A673 (cell line): Measurements from ENCODE around the gene TMEM72. TPM values are rescaled to one million over a fixed set of nuclear protein-coding genes. Genes with fewer than 3 reads are reported as not detected.

Experiments
- BruUV-seq: library from RNA; stranded (reverse); fragments of 400-500 nt; replicated peaks from 2 replicates; lab custom pipeline; 2021; lab: Mats Ljungman, UMichigan
- CTCF ChIA-PET: fragments of 300-600 bp; sonication (Branson Sonifier 250); formaldehyde crosslinking; loops from one replicate; lab custom pipeline; 2022; ENCODE audit warnings: antibody characterized with exemption; lab: Charles Lee
- POLR2A ChIA-PET: fragments of 300-600 bp; sonication (Branson Sonifier 250); formaldehyde crosslinking; loops from one replicate; lab custom pipeline; 2022; ENCODE audit warnings: antibody characterized with exemption; ENCODE audit not compliant: low non-redundant PET; lab: Charles Lee
- DNase-seq: peaks from one replicate; pipeline ENCODE4 v3.0.0-alpha.2; 2015; ENCODE audit warnings: low spot score
- H3K27ac ChIP-seq: fragments of 200-600 bp; sonication (generic); 2 replicates; pipeline ENCODE4 v1.5.1; 2016; ENCODE audit warnings: mixed run types, low read depth, mild to moderate bottlenecking, mixed read lengths, antibody characterized with exemption, low read length; ENCODE audit not compliant: poor library complexity, severe bottlenecking
- H3K27me3 ChIP-seq: fragments of 200-600 bp; sonication (generic); replicated peaks from 2 replicates; pipeline ENCODE4 v1.6.1; 2017; ENCODE audit warnings: mixed run types, low read depth, mild to moderate bottlenecking, mixed read lengths, antibody characterized with exemption, low read length; ENCODE audit not compliant: insufficient read depth, poor library complexity
- H3K36me3 ChIP-seq: fragments of 200-600 bp; sonication (generic); 2 replicates; pipeline ENCODE4 v1.6.1; 2016; ENCODE audit warnings: mixed run types, mild to moderate bottlenecking, mixed read lengths, antibody characterized with exemption, low read length; ENCODE audit not compliant: insufficient read depth, poor library complexity, severe bottlenecking
- H3K4me1 ChIP-seq: fragments of 200-600 bp; sonication (generic); 2 replicates; pipeline ENCODE4 v1.6.1; 2017; ENCODE audit warnings: mixed run types, mild to moderate bottlenecking, mixed read lengths, antibody characterized with exemption, low read length; ENCODE audit not compliant: insufficient read depth, poor library complexity, severe bottlenecking
- H3K4me3 ChIP-seq: fragments of 200-600 bp; sonication (generic); 2 replicates; pipeline ENCODE4 v1.5.1; 2016; ENCODE audit warnings: low read depth, mixed run types, mild to moderate bottlenecking, mixed read lengths, low read length; ENCODE audit not compliant: poor library complexity, severe bottlenecking
- H3K9me3 ChIP-seq: fragments of 200-600 bp; sonication (generic); 2 replicates; pipeline ENCODE4 v1.6.1; 2016; ENCODE audit warnings: mixed run types, low read depth, mild to moderate bottlenecking, mixed read lengths, antibody characterized with exemption, low read length; ENCODE audit not compliant: poor library complexity, severe bottlenecking
- EZH2 ChIP-seq: fragments of 200-600 bp; sonication (generic); IDR thresholded peaks from 2 replicates; pipeline ENCODE4 v1.6.1; 2017; ENCODE audit warnings: borderline replicate concordance, low read depth, mild to moderate bottlenecking, mixed read lengths, antibody characterized with exemption, low read length; ENCODE audit not compliant: poor library complexity, severe bottlenecking
- intact Hi-C: fragments of 100-400 bp; cut with micrococcal nuclease; formaldehyde crosslinking; loops from one replicate; pipeline ENCODE4 v1.10.0; 2022; ENCODE audit not compliant: unreplicated experiment
- total RNA-seq: library from RNA; stranded (reverse); gene quantifications from 2 replicates; pipeline ENCODE4 v1.2.3, GENCODE V29; 2021
- TF ChIP-seq, protein P1 (sequence below): fragments of 300-800, 200-600 bp; sonication (generic); conservative IDR thresholded peaks from 2 replicates; pipeline ENCODE4 v1.5.1; 2017; ENCODE audit warnings: low read depth, mild to moderate bottlenecking, antibody characterized with exemption, low read length, moderate library complexity, mixed read lengths

The TMEM72 gene
- total RNA-seq, 1 experiment from 2014 or later: 0.80 TPM

DNA sequence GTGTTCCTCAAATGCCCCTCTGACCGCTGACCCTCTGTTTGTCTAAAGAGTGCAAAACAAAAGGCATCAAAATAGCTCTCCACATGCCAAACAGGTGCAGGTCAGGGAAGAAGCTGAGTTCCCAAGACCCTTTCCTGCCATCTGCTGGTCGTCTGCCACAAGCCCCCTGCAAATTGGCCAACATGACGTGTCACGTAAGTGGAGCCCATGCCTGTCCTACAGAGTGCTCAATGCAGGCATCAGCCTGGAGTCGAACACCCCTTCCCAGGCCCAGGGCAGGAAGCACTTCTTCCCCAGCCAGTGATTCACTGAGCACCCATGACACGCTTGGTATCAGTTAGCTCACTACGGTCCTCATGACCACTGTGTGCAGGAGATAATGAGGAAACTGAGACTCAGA lies 14.1 kb downstream of the TMEM72 start:
- no peaks in the 10 kb centered on the region for H3K9me3 ChIP-seq
- no peak overlapping the region for H3K4me3 ChIP-seq
- CTCF ChIA-PET: interaction anchor here (1.0 kb wide), 2 partner anchors 46 to 62 kb away, joined by 4 read pairs; no protein-coding TSS in a partner anchor
- peak; percentile 54 for DNase-seq
- H3K4me1 ChIP-seq: no peaks in the 10 kb centered on the region
- intact Hi-C loops: no loop called here
- H3K27ac ChIP-seq: no peak overlapping the region
- BruUV-seq: no TSS peak
- no peaks in the 10 kb centered on the region for H3K36me3 ChIP-seq
- POLR2A ChIA-PET: no interaction called here
- no peaks in the 10 kb centered on the region for H3K27me3 ChIP-seq
- TF ChIP-seq, protein P1, sequence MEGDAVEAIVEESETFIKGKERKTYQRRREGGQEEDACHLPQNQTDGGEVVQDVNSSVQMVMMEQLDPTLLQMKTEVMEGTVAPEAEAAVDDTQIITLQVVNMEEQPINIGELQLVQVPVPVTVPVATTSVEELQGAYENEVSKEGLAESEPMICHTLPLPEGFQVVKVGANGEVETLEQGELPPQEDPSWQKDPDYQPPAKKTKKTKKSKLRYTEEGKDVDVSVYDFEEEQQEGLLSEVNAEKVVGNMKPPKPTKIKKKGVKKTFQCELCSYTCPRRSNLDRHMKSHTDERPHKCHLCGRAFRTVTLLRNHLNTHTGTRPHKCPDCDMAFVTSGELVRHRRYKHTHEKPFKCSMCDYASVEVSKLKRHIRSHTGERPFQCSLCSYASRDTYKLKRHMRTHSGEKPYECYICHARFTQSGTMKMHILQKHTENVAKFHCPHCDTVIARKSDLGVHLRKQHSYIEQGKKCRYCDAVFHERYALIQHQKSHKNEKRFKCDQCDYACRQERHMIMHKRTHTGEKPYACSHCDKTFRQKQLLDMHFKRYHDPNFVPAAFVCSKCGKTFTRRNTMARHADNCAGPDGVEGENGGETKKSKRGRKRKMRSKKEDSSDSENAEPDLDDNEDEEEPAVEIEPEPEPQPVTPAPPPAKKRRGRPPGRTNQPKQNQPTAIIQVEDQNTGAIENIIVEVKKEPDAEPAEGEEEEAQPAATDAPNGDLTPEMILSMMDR: peak; percentile 68
- no peak for TF ChIP-seq EZH2

DNA sequence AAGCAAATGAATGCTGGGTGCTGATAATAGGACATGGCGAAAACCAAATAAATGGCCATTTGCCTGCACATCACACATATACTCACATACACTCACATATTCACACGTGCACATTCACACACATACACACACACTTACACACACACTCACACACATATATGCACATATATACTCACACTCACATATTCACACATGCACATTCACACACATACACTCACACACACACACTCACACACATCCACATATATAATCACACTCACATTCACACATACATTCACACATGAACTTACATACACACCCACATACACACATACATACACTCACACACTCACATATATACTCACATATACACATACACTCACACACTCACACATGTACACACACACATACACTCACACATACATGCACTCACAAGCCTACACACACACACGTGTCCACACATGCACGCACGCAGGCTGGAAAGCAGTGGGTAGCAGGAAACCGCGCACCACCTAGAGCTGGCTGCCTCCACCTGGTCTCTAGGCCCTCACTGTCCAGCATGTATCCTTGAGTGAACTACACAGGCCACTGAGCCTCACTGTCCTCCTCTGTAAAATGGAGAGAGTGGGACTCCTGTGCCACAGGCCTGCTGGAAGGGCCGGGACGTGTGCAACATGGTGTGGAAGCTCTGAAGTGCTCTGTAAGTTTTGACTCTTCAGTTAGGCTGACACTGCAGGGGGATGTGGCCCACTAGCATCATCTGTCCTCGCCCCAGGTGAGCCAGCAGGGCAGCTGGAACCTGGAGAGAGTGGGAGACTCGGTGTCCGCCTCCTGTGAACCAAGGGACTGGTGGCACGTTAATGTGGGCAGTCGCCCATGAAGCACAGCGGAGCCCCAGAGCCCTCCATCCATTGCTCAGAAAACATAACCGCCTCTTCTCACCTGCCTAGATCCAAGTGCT lies 14.9 kb downstream of the TMEM72 start:
- Histone ChIP-seq H3K27ac (no peak overlapping the region), H3K4me3 (no peak overlapping the region), H3K36me3 (no peaks in the 10 kb centered on the region), H3K4me1 (no peaks in the 10 kb centered on the region), H3K27me3 (no peaks in the 10 kb centered on the region), H3K9me3 (no peaks in the 10 kb centered on the region)
- ChIA-PET POLR2A (no interaction called here), CTCF (no interaction called here)
- intact Hi-C loops: no loop called here
- no TSS peak for BruUV-seq
- no peak for TF ChIP-seq EZH2
- TF ChIP-seq, protein P1: no peak
- no peak for DNase-seq

DNA sequence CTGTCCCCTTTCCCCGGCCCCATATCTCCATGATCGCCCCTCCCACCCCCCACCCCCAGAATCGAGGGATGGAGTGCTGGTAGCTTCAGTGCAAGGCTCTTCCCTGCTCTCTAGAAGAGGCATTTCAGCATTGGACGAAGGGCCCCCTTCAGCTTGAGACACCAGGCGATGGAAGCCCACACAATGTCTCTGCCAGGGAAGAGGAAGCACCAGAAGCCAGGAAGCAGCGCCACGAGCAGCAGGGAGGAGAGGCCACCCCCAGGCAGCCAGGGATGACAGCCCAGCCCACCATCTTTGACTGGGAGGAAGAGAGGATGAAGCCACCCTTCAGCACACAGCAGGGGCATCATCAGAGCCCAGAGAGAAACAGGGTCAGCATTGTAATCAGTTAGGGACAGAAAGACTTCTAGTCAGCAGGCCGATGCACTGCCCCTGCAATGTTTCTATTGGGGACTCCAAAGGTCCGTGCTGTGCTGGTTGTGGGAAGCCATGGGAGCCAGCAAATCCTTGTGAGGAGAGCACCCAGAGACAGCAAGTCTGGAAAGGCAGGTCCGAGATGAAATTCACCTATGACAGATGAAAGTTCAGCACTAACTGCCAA lies 15.7 kb downstream of the TMEM72 start:
- ChIA-PET POLR2A (no interaction called here), CTCF (no interaction called here)
- Histone ChIP-seq H3K9me3 (no peaks in the 10 kb centered on the region), H3K27me3 (no peaks in the 10 kb centered on the region), H3K27ac (no peak overlapping the region), H3K4me1 (no peaks in the 10 kb centered on the region), H3K36me3 (no peaks in the 10 kb centered on the region), H3K4me3 (no peak overlapping the region)
- intact Hi-C loops: no loop called here
- DNase-seq: no peak
- no peak for TF ChIP-seq EZH2
- TF ChIP-seq, protein P1: no peak
- no TSS peak for BruUV-seq
